GM10847 (cell line): ENCODE results near the gene JAML.

Experiments used
- POLR2A ChIP-seq: IDR thresholded peaks from 2 replicates; pipeline ENCODE4 v1.6.1; 2011; ENCODE audit not compliant: insufficient read length; ENCODE audit errors: extremely low read depth

JAML gene

GRCh38 chr11:118170231-118170630 is 54.6 kb downstream of the JAML start:
- TF ChIP-seq POLR2A, result no peak

DNA sequence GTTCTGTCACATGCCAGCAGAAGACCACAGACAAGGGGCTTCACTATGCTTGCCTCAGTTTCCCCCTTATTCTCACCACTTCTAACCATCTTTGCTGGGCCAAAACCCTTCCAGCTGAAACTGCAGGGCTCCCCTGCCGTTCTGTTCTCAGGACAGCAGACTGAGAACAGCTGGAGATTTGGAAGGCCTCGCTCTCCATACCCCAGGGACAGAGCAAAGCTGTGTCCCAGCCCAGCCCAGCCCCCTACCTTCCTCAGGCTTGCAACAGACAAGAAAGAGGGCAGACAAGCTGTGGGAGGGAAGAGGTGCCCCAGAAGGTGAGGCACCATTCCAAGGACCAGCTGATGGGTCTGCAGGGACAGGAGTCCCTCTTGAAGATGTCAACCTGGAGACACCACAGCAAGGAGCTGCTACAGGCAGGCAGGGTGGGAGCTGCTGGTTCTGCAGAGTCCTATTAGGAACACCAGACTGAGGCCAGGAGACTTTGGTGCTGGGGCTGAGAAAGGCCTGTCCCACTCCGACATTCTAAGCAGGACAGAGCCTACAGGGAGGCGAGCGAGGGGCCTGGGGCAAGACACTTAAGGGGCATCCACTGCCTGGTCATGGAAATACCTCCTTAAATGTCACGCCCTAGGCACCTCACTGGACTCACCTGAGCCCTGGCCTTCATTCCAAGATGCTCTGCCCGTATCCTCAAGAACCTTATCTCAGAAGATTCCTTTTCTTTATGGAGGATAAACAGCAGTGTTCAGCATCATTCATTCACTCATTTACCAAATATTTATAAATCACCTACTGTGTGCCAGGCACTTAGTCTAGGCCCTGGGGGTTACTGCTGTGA is 55.3 kb downstream of the JAML start:
- no peak for TF ChIP-seq POLR2A

GRCh38 chr11:118168751-118169150 is 56.1 kb downstream of the JAML start:
- no peak for TF ChIP-seq POLR2A

- no peak for TF ChIP-seq POLR2A
These were observed 56.5 kb downstream of the JAML start for GRCh38 chr11:118168316-118168715.

DNA sequence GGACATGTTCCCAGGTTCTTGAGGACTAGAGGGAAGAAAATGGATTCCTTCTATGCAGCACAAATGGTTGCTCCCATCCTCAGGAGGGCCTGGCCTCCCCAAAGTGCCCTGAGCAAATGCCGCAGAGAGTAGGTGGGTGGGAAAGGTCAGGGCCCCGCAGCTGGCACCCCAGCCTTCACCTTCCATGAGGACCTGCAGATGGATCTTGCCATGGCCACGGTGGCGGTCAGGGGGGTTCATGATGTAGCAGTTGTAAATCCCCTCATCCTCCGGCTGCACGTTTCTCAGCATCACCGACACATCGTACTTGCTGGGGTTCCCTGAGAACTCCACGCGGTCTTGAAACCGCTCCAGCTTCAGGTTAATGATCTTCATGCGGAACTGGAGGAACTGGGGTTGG is 56.9 kb downstream of the JAML start:
- no peak for TF ChIP-seq POLR2A

DNA sequence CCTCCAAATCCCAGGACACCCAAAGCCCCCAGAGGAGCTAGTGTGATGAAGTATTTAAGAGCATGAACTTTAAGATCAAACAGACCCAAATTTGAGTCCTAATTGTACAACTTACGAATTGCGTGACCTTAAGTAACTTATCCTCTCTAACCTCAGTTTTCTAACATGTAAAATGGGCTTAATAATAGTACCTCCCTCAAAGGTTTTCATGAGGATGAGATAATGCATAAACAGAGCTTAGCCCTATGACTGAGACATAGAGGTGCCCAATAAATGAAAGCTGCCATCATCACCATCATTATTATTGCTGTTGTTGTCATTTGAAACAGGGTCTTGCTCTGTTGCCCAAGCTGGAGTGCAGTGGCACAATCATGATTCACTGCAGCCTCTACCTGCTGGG is 57.6 kb downstream of the JAML start:
- no peak for TF ChIP-seq POLR2A

DNA sequence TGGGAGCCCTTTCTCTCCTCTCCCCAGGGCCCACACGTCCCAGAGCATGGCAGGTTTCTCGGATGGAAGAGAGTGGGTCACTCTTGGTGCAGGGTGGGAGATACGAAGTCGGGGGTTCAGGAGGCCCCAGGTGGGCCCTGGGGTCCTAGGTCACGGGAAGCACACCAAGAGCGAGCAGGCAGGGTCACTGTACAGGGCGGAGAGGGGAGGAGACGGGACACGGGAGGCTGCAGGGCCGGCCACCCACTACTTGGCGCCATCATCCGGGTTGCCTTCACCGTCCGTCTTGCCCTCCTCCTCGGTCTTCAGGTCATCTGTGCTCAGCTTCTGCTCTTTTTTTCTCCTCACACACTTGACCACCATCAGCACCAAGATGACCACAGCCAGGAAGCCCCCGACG is 58.2 kb downstream of the JAML start:
- TF ChIP-seq POLR2A, result no peak

GRCh38 chr11:118164885-118165284 is 59.9 kb downstream of the JAML start:
- no peak for TF ChIP-seq POLR2A

DNA sequence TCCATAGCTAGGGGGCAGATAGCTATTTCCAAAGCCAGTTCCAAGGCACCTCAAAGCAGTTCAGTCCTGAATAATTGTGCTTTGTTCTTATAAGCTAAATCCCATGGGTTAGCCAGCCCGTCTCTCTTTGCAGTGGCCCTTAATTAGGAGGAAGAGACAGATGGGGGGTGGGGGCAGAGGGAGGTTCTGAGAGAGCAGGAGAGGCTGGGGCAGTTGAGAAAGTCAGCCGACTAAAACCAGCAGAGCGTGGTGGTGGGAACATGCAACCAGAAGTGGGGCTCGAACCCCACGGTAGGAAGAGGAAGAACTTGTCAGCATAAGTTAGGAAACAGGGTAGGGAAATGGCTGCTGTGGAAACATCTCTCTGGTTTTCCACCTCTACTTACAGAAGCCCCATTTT is 61.3 kb downstream of the JAML start:
- TF ChIP-seq POLR2A, result no peak

DNA sequence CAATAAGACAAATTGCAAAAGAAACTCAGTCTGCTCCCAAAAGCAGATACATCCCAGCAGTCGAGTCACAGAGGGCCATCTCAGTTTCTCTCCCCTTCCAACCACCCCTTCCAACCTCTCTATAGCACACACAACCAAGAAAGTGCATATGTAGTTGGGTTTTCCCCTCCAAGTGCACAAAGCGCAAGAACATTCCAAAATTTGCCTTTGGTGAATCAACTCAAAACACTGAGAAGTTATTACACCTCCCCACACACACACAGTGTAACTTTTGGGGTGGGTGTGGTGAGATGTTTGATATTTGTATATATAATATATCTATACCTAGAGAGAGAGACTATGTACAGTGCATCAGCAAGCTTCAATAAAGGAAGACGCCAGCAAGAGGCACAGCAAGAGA is 62.0 kb downstream of the JAML start:
- no peak for TF ChIP-seq POLR2A

GRCh38 chr11:118161786-118162185 is 63.0 kb downstream of the JAML start:
- no peak for TF ChIP-seq POLR2A

DNA sequence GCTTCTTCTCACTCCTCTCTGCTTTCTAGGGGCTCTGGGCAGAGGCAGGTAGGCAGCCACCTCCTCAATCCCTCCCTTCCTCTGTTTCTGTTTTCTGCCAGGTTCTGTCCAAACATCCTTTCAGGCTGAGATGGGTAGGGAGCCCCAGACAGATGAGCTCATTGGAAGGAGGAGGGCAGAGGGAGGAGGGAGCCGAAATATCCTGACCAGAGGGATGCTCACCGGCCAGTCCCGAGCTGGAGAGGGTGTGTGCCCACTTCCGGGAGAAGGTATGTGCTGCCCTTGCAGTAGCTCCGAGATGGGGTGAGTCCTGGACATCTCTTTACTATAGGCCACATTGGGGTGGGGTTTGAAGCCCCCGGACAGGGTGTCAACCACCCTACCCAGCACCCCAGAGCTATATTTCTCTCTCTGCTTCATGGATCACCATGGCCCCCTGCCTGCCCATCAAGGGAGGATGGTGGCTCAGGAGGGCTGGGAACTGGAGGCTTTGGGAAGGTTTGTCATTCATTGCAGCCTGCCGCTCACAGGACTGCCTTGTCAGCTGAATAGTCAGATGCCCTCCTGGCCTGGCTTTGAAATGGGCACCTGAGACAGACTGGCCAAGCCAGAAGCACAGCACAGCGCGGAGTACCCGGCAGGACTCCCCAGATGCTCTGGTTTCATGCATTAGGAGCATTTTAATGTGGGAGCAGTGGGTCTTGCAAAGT is 67.5 kb downstream of the JAML start:
- TF ChIP-seq POLR2A, result no peak

- no peak for TF ChIP-seq POLR2A
These were observed 68.2 kb downstream of the JAML start for GRCh38 chr11:118156531-118157185.

GRCh38 chr11:118155776-118156530 is 68.9 kb downstream of the JAML start:
- no peak for TF ChIP-seq POLR2A

GRCh38 chr11:118154641-118155040 is 70.2 kb downstream of the JAML start:
- TF ChIP-seq POLR2A, result no peak
